ENCODE data around the gene CPNE1. TPM values are rescaled to one million over a fixed set of nuclear protein-coding genes. Genes with fewer than 3 reads are reported as not detected.

Gene CPNE1
- total RNA-seq, 1 experiment from 2014 or later = 333 TPM

DNA sequence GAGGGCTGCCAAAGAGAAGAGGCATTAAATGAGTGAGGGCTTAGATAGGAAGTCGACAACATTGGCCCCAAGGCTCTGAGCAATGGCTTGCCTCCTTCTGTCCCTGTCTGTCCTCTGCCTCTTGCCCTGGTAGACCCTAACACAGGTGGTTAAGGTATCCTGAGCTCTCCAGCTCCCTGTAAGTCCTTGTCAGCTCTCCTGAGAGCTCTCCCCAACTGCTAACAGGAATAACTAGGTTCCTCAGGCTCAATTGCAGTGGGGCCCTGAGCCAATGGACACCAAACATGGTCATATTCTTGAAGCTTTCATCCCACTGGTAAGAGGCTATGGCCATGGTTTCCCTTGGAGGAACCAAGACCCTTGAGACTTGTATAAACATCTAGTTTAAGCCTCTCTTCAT, 5.0 kb upstream of the CPNE1 start:
- Histone ChIP-seq H3K9me2 (ENCODE audit: insufficient read depth) (no peaks in the 10 kb centered on the region), H2AFZ (ENCODE audit: low read depth, low read length, poor library complexity, severe bottlenecking) (no peak overlapping the region), H3K4me3 (replicated peaks in 1 of 2; ENCODE audit: low read depth in 1 of 2, low read length in 2 of 2) (no peak overlapping the region), H3K36me3 (ENCODE audit: control insufficient read depth in 1 of 2, insufficient read depth in 2 of 2, low read length in 2 of 2) (peaks cover 20 to 29% of the 10 kb centered on the region in 2 experiments; a peak in 3 of 4 replicates), H3K27ac (ENCODE audit: low read depth, low read length) (no peak overlapping the region), H4K20me1 (ENCODE audit: insufficient read depth) (no peaks in the 10 kb centered on the region), H3K4me1 (ENCODE audit: control insufficient read depth in 1 of 2, insufficient read depth in 2 of 2, low read length in 2 of 2) (peaks cover 0 to 4% of the 10 kb centered on the region in 2 experiments; a peak in 1 of 4 replicates), H3K4me2 (ENCODE audit: low read length) (no peak overlapping the region), H3K27me3 (ENCODE audit: insufficient read depth, low read length) (no peaks in the 10 kb centered on the region), H3K79me2 (ENCODE audit: insufficient read depth, low read length) (peaks cover under 1% of the 10 kb centered on the region; the same call in 1 of the 2 replicates), H3K9me3 (ENCODE audit: control insufficient read depth in 1 of 2, insufficient read depth in 1 of 2, low read depth in 1 of 2, low read length in 2 of 2) (no peaks in the 10 kb centered on the region), H3K9ac (ENCODE audit: low read length) (no peak overlapping the region)
- TF ChIP-seq YY1 (IDR thresholded peaks at IDR 0.05; ENCODE audit: extremely low read depth, insufficient replicate concordance, low read depth, low read length) (no peak), SRF (IDR thresholded peaks at IDR 0.05; ENCODE audit: low read depth) (no peak), RAD21 (IDR thresholded peaks at IDR 0.05; ENCODE audit: low read depth) (no peak), EZH2 (IDR thresholded peaks at IDR 0.05) (no peak), JUND (IDR thresholded peaks at IDR 0.05) (no peak), ZFX (IDR thresholded peaks at IDR 0.05) (no peak)
- TF ChIP-seq, protein P1, sequence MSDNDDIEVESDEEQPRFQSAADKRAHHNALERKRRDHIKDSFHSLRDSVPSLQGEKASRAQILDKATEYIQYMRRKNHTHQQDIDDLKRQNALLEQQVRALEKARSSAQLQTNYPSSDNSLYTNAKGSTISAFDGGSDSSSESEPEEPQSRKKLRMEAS (IDR thresholded peaks at IDR 0.05) = no peak
- RAD21 ChIA-PET (ENCODE audit: low non-redundant PET in 1 of 2, low total read pairs in 2 of 2, uncharacterized antibody in 2 of 2, unreplicated experiment in 2 of 2) = no interaction called here
- POLR2A ChIA-PET = no interaction called here
- CTCF ChIA-PET = no interaction called here
- ATAC-seq = no peak
- no peak for DNase-seq (ENCODE audit: low read depth, low spot score)
- intact Hi-C loops (cut with micrococcal nuclease) = no loop called here
- BruUV-seq (replicated peaks) = no TSS peak

DNA sequence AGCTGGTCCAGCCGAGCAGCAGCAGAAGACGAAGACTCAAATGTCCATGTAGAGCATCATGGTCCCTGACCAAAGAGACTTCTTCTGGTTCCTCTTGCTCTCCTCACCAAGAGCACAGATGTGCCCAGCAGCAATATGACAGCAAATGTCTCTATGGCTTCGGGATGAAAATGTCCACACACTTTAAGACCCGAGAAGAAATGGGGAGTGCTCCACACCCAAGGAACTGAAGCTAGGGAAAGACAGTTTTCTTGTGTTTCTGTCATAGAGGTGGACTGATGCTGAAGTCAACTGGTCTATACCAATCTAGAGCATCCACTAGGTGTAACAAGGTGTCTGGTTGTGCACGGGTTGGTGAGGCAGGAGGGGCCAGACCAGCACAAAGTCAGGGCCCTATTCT, 4.5 kb upstream of the CPNE1 start:
- H3K9ac ChIP-seq (ENCODE audit: low read length) = no peak overlapping the region
- no peaks in the 10 kb centered on the region for H4K20me1 ChIP-seq (ENCODE audit: insufficient read depth)
- H3K27ac ChIP-seq (ENCODE audit: low read depth, low read length) = no peak overlapping the region
- H3K4me2 ChIP-seq (ENCODE audit: low read length) = no peak overlapping the region
- ChIA-PET RAD21 (ENCODE audit: low non-redundant PET in 1 of 2, low total read pairs in 2 of 2, uncharacterized antibody in 2 of 2, unreplicated experiment in 2 of 2) (no interaction called here), CTCF (no interaction called here), POLR2A (no interaction called here)
- H3K9me3 ChIP-seq (ENCODE audit: control insufficient read depth in 1 of 2, insufficient read depth in 1 of 2, low read depth in 1 of 2, low read length in 2 of 2) = no peaks in the 10 kb centered on the region
- TF ChIP-seq SP1 (IDR thresholded peaks at IDR 0.05; ENCODE audit: low read depth) = no peak
- TF ChIP-seq, protein P2, sequence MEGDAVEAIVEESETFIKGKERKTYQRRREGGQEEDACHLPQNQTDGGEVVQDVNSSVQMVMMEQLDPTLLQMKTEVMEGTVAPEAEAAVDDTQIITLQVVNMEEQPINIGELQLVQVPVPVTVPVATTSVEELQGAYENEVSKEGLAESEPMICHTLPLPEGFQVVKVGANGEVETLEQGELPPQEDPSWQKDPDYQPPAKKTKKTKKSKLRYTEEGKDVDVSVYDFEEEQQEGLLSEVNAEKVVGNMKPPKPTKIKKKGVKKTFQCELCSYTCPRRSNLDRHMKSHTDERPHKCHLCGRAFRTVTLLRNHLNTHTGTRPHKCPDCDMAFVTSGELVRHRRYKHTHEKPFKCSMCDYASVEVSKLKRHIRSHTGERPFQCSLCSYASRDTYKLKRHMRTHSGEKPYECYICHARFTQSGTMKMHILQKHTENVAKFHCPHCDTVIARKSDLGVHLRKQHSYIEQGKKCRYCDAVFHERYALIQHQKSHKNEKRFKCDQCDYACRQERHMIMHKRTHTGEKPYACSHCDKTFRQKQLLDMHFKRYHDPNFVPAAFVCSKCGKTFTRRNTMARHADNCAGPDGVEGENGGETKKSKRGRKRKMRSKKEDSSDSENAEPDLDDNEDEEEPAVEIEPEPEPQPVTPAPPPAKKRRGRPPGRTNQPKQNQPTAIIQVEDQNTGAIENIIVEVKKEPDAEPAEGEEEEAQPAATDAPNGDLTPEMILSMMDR (IDR thresholded peaks at IDR 0.05 in 2 of 3, conservative IDR thresholded peaks at IDR 0.05 in 1 of 3; ENCODE audit: borderline replicate concordance in 1 of 3, insufficient read depth in 1 of 3, low read depth in 2 of 3, low read length in 2 of 3) = no peak
- TF ChIP-seq ZNF274 (IDR thresholded peaks at IDR 0.05; ENCODE audit: low read depth, low read length) = no peak
- TF ChIP-seq FOSL1 (IDR thresholded peaks at IDR 0.05; ENCODE audit: low read depth) = no peak
- TF ChIP-seq CEBPB (IDR thresholded peaks at IDR 0.05; ENCODE audit: low read depth) = no peak
- no peak for TF ChIP-seq POLR2AphosphoS5 (IDR thresholded peaks at IDR 0.05; ENCODE audit: low read depth, low read length)
- no peak for TF ChIP-seq ELF1 (IDR thresholded peaks at IDR 0.05; ENCODE audit: borderline replicate concordance, low read depth)
- no peak for TF ChIP-seq EZH2 (IDR thresholded peaks at IDR 0.05)
- TF ChIP-seq TCF7L2 (IDR thresholded peaks at IDR 0.05; ENCODE audit: borderline replicate concordance, extremely low read depth, insufficient read depth, insufficient read length) = no peak
- TF ChIP-seq ZFX (IDR thresholded peaks at IDR 0.05) = no peak
- no peak for TF ChIP-seq CBX3 (IDR thresholded peaks at IDR 0.05; ENCODE audit: low read depth)
- no peak for TF ChIP-seq EGR1 (IDR thresholded peaks at IDR 0.05; ENCODE audit: low read depth)
- TF ChIP-seq JUND (IDR thresholded peaks at IDR 0.05) = no peak
- no peak for TF ChIP-seq POLR2A (IDR thresholded peaks at IDR 0.05; ENCODE audit: borderline replicate concordance, extremely low read depth, insufficient read depth, insufficient read length)
- TF ChIP-seq SRF (IDR thresholded peaks at IDR 0.05; ENCODE audit: low read depth) = no peak
- peaks cover 18 to 28% of the 10 kb centered on the region in 2 experiments; a peak in 3 of 4 replicates for H3K36me3 ChIP-seq (ENCODE audit: control insufficient read depth in 1 of 2, insufficient read depth in 2 of 2, low read length in 2 of 2)
- H3K27me3 ChIP-seq (ENCODE audit: insufficient read depth, low read length) = no peaks in the 10 kb centered on the region
- H3K79me2 ChIP-seq (ENCODE audit: insufficient read depth, low read length) = peaks cover 5% of the 10 kb centered on the region
- H3K4me1 ChIP-seq (ENCODE audit: control insufficient read depth in 1 of 2, insufficient read depth in 2 of 2, low read length in 2 of 2) = peaks cover 0 to 4% of the 10 kb centered on the region in 2 experiments; a peak in 1 of 4 replicates
- no peak overlapping the region for H2AFZ ChIP-seq (ENCODE audit: low read depth, low read length, poor library complexity, severe bottlenecking)
- DNase-seq (ENCODE audit: low read depth, low spot score) (no peak), ATAC-seq (no peak)
- no TSS peak for BruUV-seq (replicated peaks)
- no peaks in the 10 kb centered on the region for H3K9me2 ChIP-seq (ENCODE audit: insufficient read depth)
- intact Hi-C loops (cut with micrococcal nuclease) = no loop called here
- H3K4me3 ChIP-seq (replicated peaks in 1 of 2; ENCODE audit: low read depth in 1 of 2, low read length in 2 of 2) = no peak overlapping the region

Data from HCT116 (cell line).